ENCODE results near the gene ATP6V1F.

The ATP6V1F gene

GRCh38 chr7:128884561-128885369 is 22.1 kb downstream of the ATP6V1F start:
- DNase-seq (ENCODE audit: extremely low spot score), result no peak
- CTCF ChIA-PET, result interaction anchor here (0.7 to 5.7 kb wide), 40 partner anchors 8 to 550 kb away, joined by 3 to 75 read pairs (median 6); partner anchors contain the start of genes ATP6V1F, CALU, GARIN1A and STRIP2
- POLR2A ChIA-PET, result interaction anchor here (1.6 kb wide), 1 partner anchor 22 kb away, joined by 4 read pairs; the partner anchor contains the start of gene ATP6V1F
- TF ChIP-seq, protein P1, sequence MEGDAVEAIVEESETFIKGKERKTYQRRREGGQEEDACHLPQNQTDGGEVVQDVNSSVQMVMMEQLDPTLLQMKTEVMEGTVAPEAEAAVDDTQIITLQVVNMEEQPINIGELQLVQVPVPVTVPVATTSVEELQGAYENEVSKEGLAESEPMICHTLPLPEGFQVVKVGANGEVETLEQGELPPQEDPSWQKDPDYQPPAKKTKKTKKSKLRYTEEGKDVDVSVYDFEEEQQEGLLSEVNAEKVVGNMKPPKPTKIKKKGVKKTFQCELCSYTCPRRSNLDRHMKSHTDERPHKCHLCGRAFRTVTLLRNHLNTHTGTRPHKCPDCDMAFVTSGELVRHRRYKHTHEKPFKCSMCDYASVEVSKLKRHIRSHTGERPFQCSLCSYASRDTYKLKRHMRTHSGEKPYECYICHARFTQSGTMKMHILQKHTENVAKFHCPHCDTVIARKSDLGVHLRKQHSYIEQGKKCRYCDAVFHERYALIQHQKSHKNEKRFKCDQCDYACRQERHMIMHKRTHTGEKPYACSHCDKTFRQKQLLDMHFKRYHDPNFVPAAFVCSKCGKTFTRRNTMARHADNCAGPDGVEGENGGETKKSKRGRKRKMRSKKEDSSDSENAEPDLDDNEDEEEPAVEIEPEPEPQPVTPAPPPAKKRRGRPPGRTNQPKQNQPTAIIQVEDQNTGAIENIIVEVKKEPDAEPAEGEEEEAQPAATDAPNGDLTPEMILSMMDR (IDR thresholded peaks at IDR 0.05; ENCODE audit: control extremely low read depth, extremely low read depth, low read depth, missing control alignments), result no peak

GRCh38 chr7:128885370-128886187 is 22.9 kb downstream of the ATP6V1F start:
- TF ChIP-seq, protein P1 (IDR thresholded peaks at IDR 0.05; ENCODE audit: control extremely low read depth, extremely low read depth, low read depth, missing control alignments), result no peak
- ChIA-PET CTCF (interaction anchor here (1.0 to 3.7 kb wide), 7 partner anchors 11 to 333 kb away, joined by 3 to 16 read pairs (median 3); partner anchors contain the start of gene ATP6V1F), POLR2A (no interaction called here)
- DNase-seq (ENCODE audit: extremely low spot score), result no peak

GRCh38 chr7:128886391-128887168 is 23.9 kb downstream of the ATP6V1F start:
- CTCF ChIA-PET, result interaction anchor here (0.9 to 1.8 kb wide), 5 partner anchors 17 to 332 kb away, joined by 3 to 4 read pairs (median 3); no protein-coding TSS in a partner anchor
- POLR2A ChIA-PET, result no interaction called here
- TF ChIP-seq, protein P1 (IDR thresholded peaks at IDR 0.05; ENCODE audit: control extremely low read depth, extremely low read depth, low read depth, missing control alignments), result no peak
- no peak for DNase-seq (ENCODE audit: extremely low spot score)

- CTCF ChIA-PET, result interaction anchor here (0.9 to 1.1 kb wide), 2 partner anchors 16 to 45 kb away, joined by 3 to 4 read pairs; no protein-coding TSS in a partner anchor
- POLR2A ChIA-PET, result no interaction called here
- TF ChIP-seq, protein P1 (IDR thresholded peaks at IDR 0.05; ENCODE audit: control extremely low read depth, extremely low read depth, low read depth, missing control alignments), result no peak
- no peak for DNase-seq (ENCODE audit: extremely low spot score)
Observed at GRCh38 chr7:128887169-128888038, 24.7 kb downstream of the ATP6V1F start.

GRCh38 chr7:128888039-128888755 is 25.5 kb downstream of the ATP6V1F start:
- TF ChIP-seq, protein P1 (IDR thresholded peaks at IDR 0.05; ENCODE audit: control extremely low read depth, extremely low read depth, low read depth, missing control alignments), result no peak
- POLR2A ChIA-PET, result no interaction called here
- CTCF ChIA-PET, result no interaction called here
- no peak for DNase-seq (ENCODE audit: extremely low spot score)

Data from GM10248 (cell line).